Upper lobe of right lung (tissue), 1 donor: Measurements from ENCODE around the gene SKIC3. TPM values are rescaled to one million over a fixed set of nuclear protein-coding genes. Genes with fewer than 3 reads are reported as not detected.
A peak's percentile ranks its signal among the peaks of the same experiment; 100 is the strongest.

ENCODE experiments used
- ATAC-seq: fragments of 200-7000 bp; cut with Tn5 transposase; one replicate; pipeline ENCODE4 v1.9.1; 2020; ENCODE audit warnings: mild to moderate bottlenecking, moderate library complexity
- DNase-seq: peaks from one replicate; pipeline ENCODE4 v3.0.0-alpha.2; 2020
- H3K27ac ChIP-seq: fragments of 200-600 bp; one replicate; pipeline ENCODE4 v1.8.0; 2022
- H3K27me3 ChIP-seq: fragments of 200-600 bp; one replicate; pipeline ENCODE4 v1.8.0; 2022; ENCODE audit warnings: mild to moderate bottlenecking
- H3K36me3 ChIP-seq: fragments of 200-600 bp; one replicate; pipeline ENCODE4 v1.8.0; 2022
- H3K4me1 ChIP-seq: fragments of 200-600 bp; one replicate; pipeline ENCODE4 v1.8.0; 2022
- H3K4me3 ChIP-seq: fragments of 200-600 bp; one replicate; pipeline ENCODE4 v1.8.0; 2022; ENCODE audit warnings: mild to moderate bottlenecking
- H3K9me3 ChIP-seq: fragments of 200-600 bp; one replicate; pipeline ENCODE4 v1.8.0; 2022
- intact Hi-C: fragments of 100-400 bp; cut with DNase I; formaldehyde crosslinking; loops from one replicate; pipeline ENCODE4 v1.11.0; 2022
- total RNA-seq: library from RNA; stranded (reverse); fragmentation: NEBNext Ultra II Directional; extraction: Animal tissue kit (Norgen Biotek cat#: 25700); gene quantifications from one replicate; pipeline ENCODE4 v1.2.1, GENCODE V29; 2021
- TF ChIP-seq, protein P1 (sequence below): fragments of 200-600 bp; IDR thresholded peaks from one replicate; pipeline ENCODE4 v1.8.0; 2022; ENCODE audit warnings: antibody characterized with exemption
- donor health status: DM: no; HTN: yes; CAD: no; lungs with severe emphysema.

The SKIC3 gene
- total RNA-seq, 1 donor from 2014 or later, result 68.7 TPM

DNA sequence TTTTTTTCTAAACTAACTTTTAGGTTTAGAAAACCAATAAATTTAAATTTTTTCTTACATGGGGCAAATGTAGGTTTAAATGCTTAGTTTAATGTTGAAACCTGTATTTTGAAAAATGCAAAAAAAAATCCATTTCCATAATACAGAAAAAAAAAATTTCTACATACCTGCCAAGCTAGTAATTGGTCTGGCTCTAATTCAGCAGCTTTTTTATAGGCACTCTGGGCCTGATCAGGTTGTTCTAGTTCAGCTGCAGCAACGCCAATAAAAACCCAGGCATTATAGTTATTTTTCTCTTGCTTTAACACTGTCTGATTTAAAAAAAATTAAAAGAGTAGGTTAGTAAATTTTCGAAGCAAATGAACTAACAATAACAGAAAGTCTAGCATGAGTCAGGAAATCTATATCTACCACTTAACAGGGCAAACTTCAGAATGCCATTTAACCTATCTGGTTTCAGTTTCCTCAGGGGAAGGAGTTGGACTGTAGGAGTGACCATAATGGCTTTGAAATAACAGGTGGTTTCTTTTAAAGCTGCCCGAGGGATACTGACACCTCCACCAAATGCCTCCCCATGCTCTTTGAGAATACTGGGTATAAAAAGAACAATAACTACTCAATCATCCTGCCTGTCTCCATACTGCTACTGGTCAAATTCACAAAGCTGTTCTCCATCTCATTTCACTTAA is 11.6 kb downstream of the SKIC3 start:
- no peak for DNase-seq
- H3K27ac ChIP-seq, result no peak overlapping the region
- H3K4me3 ChIP-seq, result no peak overlapping the region
- peaks cover 89% of the 10 kb centered on the region for H3K36me3 ChIP-seq
- H3K4me1 ChIP-seq, result no peaks in the 10 kb centered on the region
- TF ChIP-seq, protein P1, sequence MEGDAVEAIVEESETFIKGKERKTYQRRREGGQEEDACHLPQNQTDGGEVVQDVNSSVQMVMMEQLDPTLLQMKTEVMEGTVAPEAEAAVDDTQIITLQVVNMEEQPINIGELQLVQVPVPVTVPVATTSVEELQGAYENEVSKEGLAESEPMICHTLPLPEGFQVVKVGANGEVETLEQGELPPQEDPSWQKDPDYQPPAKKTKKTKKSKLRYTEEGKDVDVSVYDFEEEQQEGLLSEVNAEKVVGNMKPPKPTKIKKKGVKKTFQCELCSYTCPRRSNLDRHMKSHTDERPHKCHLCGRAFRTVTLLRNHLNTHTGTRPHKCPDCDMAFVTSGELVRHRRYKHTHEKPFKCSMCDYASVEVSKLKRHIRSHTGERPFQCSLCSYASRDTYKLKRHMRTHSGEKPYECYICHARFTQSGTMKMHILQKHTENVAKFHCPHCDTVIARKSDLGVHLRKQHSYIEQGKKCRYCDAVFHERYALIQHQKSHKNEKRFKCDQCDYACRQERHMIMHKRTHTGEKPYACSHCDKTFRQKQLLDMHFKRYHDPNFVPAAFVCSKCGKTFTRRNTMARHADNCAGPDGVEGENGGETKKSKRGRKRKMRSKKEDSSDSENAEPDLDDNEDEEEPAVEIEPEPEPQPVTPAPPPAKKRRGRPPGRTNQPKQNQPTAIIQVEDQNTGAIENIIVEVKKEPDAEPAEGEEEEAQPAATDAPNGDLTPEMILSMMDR, result no peak
- intact Hi-C loops, result no loop called here
- H3K9me3 ChIP-seq, result no peaks in the 10 kb centered on the region
- ATAC-seq, result no peak
- H3K27me3 ChIP-seq, result no peaks in the 10 kb centered on the region

DNA sequence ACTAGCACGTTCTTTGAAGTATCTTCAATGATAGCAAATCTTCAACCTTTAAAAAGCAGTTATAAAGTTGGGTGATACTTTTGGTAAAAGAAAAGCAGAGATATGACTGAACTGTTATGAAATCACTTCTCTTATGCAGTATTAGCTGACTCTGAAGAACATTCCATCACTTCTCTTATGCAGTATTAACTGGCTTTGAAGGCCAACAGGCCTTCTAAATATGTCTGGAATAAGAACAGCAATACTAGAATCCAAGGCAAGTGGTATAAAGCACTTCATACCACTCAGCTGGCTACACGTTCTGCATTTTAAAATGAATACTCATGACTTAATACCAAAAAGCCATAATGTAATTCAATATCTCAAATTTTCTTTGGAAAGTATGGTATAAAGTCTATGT is 17.3 kb downstream of the SKIC3 start:
- peak; percentile 43 for ATAC-seq
- Histone ChIP-seq H3K27ac (no peak overlapping the region), H3K9me3 (no peaks in the 10 kb centered on the region), H3K4me3 (no peak overlapping the region), H3K4me1 (no peaks in the 10 kb centered on the region), H3K27me3 (no peaks in the 10 kb centered on the region), H3K36me3 (peaks cover 65% of the 10 kb centered on the region)
- no peak for DNase-seq
- TF ChIP-seq, protein P1, result no peak
- intact Hi-C loops, result no loop called here

DNA sequence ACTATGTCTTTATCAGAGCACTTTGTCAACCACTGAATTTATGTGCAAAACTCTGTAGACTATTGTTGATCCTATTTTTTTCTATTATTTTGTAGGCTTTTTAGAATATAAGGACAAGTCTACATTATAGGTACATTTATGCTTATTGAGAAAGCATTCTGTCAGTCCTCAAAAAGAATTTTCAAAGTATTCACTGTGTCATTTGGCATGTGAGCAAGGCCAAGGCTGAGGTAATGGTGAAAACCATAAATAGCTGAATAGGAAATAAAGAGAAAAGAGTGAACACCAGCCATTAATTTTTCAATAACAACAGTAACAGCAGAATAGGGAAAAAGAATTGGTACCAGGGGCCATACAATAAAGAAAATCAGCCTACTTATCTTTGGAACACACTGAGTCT is 21.0 kb downstream of the SKIC3 start:
- H3K27ac ChIP-seq, result no peak overlapping the region
- ATAC-seq, result no peak
- TF ChIP-seq, protein P1, result no peak
- no peak for DNase-seq
- intact Hi-C loops, result no loop called here
- no peak overlapping the region for H3K4me3 ChIP-seq
- H3K27me3 ChIP-seq, result no peaks in the 10 kb centered on the region
- H3K9me3 ChIP-seq, result no peaks in the 10 kb centered on the region
- no peaks in the 10 kb centered on the region for H3K4me1 ChIP-seq
- H3K36me3 ChIP-seq, result peaks cover 51% of the 10 kb centered on the region

DNA sequence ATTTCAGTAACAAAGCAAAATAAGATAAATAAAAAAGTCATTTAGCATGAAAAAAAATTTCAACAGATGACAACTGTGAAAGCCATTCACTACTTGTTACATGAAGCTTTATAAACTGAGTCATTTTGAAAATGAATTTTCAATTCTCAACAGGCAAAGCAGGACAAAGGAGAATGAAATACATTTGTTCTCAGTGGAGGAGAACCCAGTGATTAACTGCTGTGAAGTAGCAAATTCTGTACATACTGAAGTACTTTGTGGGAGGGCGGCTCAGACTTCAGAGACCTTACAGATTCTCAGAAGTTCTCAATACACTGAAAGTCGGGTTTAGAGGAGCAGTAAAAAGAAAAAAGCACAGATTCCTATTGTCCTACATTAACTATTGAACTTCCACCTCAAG is 21.7 kb downstream of the SKIC3 start:
- Histone ChIP-seq H3K27ac (no peak overlapping the region), H3K4me1 (no peaks in the 10 kb centered on the region), H3K27me3 (no peaks in the 10 kb centered on the region), H3K36me3 (peaks cover 51% of the 10 kb centered on the region), H3K4me3 (no peak overlapping the region), H3K9me3 (no peaks in the 10 kb centered on the region)
- no peak for DNase-seq
- TF ChIP-seq, protein P1, result no peak
- no peak for ATAC-seq
- intact Hi-C loops, result no loop called here

DNA sequence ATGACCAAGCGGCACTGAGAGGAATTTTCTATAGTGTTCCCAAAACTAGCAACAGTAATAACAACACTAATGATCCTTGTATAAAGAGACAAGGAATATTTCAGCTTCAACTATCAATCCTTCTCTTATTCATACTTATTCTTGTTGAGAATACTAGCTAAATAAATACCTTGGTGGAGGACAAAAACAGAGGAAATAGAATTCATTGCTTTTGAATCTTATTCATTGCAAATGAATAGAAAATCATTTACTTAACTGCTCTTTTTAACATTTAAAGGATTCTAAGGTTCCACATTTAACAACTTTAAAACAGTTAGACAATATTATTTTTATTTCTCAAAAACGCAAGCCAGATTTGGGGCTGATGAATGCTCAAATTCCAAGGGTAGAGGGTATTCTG is 22.4 kb downstream of the SKIC3 start:
- DNase-seq (no peak), ATAC-seq (no peak)
- H3K27ac ChIP-seq, result no peak overlapping the region
- peaks cover 56% of the 10 kb centered on the region for H3K36me3 ChIP-seq
- H3K4me1 ChIP-seq, result no peaks in the 10 kb centered on the region
- no peak overlapping the region for H3K4me3 ChIP-seq
- TF ChIP-seq, protein P1, result no peak
- H3K27me3 ChIP-seq, result no peaks in the 10 kb centered on the region
- intact Hi-C loops, result no loop called here
- no peaks in the 10 kb centered on the region for H3K9me3 ChIP-seq

DNA sequence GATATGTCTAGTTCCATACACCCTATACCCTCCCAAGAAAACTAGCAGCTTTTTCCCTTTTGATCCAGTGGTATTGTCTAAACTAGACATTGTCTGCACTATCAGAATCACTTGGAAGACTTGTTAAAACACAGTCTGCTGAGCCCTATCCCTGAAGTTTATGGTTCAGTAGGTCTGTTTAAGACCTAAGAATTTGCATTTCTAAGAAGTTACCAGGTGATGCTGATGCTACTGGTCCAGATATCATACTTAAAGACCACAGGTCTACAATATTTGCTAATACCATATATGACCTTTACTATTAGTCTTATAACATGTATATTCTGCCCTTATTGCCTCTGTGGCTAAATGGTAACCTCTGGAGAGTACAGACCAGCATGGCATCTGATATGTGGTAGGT is 23.3 kb downstream of the SKIC3 start:
- intact Hi-C loops, result no loop called here
- Histone ChIP-seq H3K36me3 (peaks cover 57% of the 10 kb centered on the region), H3K9me3 (no peaks in the 10 kb centered on the region)

More for the DNA sequence above, 23.3 kb downstream of the SKIC3 start:
- Histone ChIP-seq H3K27ac (no peak overlapping the region), H3K27me3 (no peaks in the 10 kb centered on the region), H3K4me1 (no peaks in the 10 kb centered on the region), H3K4me3 (no peak overlapping the region)
- no peak for ATAC-seq
- TF ChIP-seq, protein P1, result no peak
- DNase-seq, result no peak
